GM21717 (cell line): ENCODE results near the gene SAE1.
"Not testable (repeated sequence)": the region's sequence is repeated elsewhere in the genome, so short reads cannot be mapped to it uniquely, and the experiment has no call there.

ENCODE experiments used
- ATAC-seq: cut with Tn5 transposase; IDR thresholded peaks from one replicate; pipeline ENCODE4 v1.9.1; 2021; ENCODE audit warnings: mild to moderate bottlenecking, moderate library complexity; ENCODE audit not compliant: unreplicated experiment

Gene SAE1

DNA sequence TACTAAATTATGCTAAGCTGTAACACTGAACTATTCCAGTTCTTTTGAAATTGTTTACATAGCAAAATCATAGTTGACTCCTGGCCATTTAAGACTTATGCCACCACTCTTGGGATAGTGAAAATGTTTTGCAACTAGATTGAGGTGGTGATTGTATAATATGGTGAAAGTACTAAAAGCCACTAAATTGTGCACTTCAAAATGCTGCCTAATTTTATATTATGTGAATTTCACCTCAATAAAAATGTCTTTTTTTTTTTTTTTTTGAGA lies 5.0 kb upstream of the SAE1 start:
- ATAC-seq, result no peak

DNA sequence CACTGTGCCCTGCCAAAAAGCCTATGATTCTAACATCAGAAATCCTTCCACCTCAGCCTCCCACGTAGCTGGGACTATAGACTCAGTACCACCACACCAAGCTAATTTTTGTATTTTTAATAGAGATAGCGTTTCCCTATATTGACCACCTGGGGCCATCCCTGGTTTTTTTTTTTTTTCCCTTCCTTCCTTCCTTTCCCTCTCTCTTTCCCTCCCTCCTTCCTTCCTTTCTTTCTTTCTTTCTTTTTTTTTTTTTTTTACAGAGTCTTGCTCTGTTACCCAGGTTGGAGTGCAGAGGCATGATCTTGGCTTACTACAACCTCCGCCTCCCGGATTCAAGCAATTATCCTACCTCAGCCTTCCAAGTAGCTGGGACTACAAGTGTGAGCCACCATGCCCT lies 1.1 kb upstream of the SAE1 start:
- no peak for ATAC-seq

DNA sequence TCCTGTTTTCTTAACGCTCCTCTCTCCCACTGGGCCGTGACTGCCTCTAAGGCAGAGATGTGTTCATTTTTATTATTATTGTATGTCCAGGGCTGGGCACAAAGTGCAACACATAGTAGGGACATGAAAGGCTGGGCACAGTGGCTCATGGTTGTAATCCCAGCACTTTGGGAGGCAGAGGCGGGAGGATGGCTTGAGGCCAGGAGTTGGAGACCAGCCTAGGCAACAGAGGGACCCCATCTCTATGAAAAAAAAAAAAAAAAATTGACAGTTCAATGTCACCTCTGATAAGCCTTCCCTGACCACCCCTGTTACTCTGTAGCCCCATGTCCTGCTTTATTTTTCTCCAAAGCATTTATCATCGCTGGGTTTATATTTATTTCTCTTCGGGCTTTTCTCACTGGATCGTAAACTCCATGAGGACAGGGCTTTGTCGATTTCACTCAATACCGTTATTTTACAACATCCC lies 481 bp upstream of the SAE1 start:
- ATAC-seq, result no peak

DNA sequence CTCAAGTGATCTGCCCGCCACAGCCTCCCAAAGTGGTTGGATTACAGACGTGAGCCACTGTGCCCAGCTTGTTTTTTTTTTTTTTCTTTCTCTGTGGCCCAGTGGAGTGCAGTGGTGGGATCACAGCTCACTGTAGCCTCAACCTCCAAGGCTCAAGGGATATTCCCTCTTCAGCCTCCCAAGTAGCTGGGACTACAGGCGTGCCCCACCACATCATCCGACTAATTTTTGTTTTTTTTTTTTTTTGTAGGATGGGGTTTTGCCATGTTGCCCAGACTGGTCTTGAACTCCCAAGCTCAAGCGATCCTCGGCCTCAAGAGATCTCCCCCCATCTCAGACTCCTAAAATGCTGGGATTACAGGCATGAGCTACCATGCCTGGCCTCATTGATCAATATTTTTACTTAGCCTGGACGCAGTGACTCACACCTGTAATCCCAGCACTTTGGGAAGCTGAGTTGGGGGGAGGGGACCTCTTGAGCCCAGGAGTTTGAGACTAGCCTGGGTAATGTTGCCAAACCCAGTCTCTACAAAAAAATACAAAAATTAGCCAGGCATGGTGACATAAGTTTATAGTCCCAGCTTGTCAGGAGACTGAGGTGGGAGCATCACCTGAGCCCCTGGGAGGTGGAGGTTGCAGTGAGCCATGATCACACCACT lies 1.7 kb downstream of the SAE1 start:
- no peak for ATAC-seq

DNA sequence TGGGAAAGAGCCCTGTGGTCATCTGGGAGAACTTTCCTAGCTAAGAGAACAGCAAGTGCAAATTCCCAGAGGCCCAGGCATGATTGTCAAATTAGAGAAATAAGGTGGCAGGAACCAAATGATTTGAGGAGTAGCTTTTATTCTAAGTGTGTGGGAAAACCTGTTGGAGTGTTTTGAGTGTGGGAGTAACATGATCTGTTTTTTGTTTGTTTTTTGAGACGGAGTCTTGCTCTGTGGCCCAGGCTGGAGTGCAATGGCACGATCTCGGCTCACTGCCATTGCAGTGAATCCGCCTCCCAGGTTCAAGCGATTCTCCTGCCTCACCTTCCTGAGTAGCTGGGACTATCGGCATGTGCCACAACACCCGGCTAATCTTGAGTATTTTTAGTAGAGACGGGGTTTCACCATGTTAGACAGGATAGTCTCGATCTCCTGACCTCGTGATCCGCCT lies 2.4 kb downstream of the SAE1 start:
- no peak for ATAC-seq

DNA sequence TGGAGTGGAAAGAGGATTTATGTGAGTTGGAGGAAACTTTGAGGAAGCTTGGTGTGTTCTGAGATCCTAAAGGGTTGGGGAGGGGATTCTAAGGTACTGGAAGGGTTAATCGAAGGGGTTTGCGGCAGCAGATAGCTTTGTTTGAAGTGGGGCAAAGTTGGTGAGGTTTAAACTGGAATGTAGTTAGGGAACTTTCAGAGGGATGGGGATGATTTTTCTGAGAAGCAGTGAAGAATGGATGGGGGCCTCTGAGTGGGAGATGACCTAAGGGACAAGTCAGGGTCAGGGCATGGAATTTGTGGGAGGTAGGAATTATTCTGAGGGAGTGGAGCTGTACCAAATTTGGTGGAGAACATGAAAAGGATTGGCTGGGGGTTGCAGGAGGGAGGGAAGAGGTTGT lies 3.9 kb downstream of the SAE1 start:
- ATAC-seq, result no peak

DNA sequence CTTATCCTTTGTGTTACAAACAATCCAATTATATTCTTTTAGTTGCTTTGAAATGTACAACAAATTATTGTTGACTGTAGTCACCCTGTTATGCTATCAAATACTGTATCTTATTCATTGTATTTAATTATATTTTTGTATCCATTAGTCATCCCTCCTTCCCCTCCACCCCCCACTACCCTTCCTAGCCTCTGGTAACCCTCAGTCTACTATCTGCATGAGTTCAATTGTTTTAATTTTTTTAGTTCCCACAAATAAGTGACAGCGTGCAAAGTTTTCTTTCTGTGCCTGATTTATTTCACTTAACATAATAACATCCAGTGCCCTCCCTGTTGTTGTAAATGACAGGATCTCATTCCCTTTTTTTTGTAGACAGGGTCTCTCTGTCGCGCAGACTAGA lies 4.5 kb downstream of the SAE1 start:
- no peak for ATAC-seq

DNA sequence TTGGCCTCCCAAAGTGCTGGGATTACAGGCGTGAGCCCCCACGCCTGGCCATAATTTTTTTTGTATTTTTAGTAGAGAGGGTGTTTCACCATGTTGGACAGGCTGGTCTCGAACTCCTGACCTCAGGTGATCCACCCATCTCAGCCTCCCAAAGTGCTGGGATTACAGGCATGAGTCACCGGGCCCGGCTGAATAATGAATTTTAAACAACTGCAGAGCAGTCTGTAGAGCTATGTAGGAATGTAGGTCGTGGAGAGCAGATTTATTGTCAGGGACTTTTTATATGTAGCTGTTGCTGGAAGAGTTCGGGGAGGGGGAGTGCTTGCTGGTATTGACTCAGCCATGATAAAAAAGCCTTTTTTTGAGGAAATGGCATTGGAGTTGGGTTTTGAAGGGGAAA lies 10.6 kb downstream of the SAE1 start:
- not testable (repeated sequence) for ATAC-seq

DNA sequence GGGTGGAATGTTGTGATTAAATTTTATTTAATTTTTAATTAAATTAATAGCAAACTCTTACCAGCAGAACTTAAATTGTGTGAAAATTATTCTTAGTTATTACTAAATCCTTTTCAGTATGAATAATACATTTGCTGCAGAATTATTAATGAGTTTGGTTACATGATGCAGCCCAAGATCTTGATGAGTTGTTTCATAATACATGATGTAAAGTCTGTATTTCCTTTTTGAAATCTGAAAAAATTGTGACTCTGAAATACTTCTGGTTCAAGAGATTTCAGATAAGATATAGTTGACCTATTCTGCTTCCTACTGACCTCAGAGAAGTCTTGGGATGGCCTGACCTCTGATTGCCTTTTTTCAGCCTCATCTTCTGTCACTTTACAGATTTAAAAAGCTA lies 11.1 kb downstream of the SAE1 start:
- ATAC-seq, result no peak

DNA sequence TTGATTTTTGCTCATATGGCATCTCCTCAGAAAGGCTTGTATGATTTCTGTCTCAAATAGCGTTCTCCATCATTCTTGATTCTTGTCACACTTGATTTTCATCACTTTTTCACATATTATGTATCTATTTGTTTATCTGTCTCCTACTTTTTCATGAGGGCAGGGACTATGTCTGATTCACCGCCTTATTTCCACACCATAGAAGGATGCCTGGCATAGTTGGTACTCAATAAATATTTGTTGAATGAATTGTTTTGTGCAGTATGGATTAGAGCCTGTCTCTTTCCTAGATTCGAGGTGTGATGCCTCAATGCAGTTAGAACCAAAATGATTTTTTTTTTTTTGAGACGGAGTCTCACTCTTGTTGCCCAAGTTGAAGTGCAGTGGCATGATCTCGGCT lies 12.1 kb downstream of the SAE1 start:
- ATAC-seq, result no peak

DNA sequence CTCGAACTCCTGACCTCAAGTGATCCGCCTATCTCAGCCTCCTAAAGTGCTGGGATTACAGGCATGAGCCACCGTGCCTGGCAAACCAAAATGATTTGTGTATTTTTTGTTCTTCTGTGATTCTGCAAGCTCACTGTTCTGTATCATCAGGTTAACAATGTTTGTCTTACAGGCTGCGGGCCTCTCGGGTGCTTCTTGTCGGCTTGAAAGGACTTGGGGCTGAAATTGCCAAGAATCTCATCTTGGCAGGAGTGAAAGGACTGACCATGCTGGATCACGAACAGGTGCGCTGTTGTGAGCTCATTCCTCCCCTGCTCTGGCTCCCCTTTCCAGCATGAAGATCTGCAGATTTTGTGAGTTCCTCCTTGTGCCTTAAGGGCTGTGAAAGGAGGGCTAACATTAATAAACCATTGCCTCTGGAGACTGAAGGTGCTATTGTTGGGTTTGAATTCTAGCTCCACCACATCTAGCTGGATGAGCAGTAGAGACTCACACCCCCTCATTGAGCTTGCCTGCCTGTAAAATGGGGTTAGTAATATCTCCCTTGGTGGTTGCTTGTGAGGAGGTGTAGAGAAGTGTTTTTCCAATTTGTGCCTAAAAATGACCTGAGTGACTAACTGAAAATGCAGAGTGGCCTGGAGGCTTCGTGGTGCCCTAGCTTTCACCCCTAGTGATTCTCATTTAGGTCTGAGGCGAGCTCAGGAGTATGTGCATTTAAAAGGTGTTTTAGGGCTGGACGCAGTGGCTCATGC lies 12.9 kb downstream of the SAE1 start:
- ATAC-seq, result no peak

DNA sequence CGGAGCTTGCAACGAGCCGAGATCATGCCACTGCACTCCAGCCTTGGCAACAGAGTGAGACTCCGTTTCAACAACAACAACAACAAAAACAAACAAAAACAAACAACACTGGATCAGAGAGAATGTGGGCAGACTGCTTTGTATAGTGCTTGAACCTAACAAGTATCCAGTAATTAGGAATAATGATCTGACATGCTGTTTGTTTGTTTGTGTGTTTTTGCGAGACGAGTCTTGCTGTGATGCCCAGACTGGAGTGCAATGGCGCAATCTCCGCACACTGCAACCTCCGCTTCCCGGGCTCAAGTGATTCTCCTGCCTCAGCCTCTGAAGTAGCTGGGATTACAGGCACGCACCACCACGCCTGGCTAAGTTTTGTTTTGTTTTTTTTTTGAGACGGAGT lies 14.0 kb downstream of the SAE1 start:
- no peak for ATAC-seq

DNA sequence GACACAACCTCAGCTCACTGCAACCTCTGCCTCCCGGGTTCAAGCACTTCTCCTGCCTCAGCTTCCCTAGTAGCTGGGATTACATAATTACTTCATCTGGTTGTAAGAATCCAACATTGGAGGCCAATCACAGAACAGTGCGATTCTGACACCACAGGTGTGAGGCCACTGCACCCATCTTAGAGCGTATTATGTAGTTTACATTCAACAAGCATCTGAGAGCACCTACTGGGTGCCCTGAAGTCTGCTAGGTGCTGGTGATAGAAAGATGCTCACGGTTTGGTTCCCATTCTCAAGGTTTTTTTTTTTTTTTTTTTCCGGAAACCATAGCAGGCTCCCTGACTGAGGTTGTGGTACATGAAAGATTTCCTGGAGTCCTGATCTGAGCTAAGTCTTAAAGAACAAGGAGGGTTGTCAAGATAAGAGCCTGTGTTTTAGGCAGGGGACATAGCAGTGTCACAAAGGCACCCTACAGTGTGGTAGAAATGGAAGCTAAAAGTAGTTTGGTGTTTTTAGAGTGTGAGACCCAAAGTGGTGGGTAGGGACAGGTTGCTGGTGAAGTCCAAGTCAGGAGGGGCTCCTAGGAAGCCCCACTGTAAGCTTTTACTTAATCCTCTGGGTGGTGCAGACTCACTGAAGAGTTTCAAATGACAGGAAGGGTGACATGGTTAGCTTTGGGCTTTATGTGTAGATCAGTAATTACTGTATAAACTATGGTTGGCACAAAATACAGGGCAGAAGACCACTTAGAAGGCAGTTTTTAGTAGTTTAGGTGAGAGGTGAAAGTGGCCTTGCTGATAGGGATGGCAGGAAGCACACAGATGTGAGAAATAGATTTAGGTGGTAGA lies 15.2 kb downstream of the SAE1 start:
- no peak for ATAC-seq

DNA sequence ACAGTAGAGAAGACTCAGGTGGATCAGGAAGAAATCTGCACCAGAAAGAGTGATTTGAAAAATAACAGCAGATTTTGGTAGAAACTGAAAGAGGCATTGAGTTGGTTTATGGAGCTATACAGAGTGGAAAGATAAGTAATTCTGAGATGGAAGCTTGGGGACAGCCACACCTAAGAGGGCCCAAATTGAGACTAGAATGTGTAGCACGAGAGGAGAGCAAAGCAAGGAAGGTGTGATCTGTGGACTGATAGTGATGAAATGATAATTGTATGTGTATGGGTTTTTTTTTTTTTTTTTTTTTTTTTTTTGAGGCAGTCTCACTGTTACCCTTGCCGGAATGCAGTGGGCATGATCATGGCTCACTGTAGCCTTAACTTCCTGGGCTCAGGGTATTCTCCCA lies 16.3 kb downstream of the SAE1 start:
- ATAC-seq, result no peak

DNA sequence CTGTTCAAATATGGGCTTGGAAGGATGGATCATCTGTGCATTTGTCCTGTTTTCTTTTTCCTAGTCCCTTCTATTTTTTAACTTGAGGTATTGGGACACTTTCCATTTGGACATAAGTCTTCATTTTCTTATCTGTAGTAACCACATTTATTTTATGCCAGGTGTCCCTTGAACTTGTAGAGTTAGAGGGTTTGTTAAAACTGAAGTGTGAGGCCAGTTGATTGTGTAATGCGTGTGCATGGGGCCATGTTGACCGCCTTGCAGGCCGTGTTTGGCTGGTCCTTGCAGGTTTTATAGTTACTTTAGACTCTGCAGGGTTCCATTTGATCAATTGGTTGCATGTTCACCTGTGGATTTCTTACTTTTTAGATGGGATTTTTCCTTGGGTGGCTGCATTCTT lies 21.0 kb downstream of the SAE1 start:
- no peak for ATAC-seq

DNA sequence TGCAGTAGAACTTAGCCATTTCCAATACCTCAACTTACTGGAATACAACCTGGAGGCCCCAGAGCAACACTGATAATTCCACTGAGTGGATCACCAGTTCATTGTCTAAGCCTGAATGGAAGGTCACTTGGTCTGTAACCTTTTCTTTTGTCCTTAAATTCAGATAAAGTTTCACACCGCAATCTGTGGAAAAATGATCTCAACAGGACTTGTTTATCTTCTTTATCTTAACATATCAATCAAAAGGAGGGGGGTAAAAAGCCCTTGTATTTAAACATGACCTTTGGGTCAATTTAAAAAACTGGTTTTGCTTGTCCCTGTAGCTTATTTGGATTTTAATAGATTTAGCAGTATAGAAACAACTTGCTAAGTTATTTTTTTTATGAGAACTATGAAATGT lies 21.6 kb downstream of the SAE1 start:
- ATAC-seq, result no peak

DNA sequence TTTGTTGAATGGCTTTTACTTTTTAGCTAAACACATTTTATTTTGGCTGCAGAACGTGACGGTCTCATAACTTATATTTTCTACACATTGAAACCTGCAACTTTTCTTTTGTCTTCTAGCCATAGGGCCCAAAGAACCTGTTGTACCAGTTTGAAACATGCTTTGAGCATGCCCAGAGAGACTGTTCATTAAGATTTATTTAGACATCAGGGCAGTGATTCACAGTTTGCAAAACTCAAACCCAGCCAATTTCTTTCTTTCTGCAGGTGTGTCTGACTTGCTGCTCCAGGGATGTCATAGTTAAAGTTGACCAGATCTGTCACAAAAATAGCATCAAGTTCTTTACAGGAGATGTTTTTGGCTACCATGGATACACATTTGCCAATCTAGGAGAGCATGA lies 22.0 kb downstream of the SAE1 start:
- no peak for ATAC-seq

DNA sequence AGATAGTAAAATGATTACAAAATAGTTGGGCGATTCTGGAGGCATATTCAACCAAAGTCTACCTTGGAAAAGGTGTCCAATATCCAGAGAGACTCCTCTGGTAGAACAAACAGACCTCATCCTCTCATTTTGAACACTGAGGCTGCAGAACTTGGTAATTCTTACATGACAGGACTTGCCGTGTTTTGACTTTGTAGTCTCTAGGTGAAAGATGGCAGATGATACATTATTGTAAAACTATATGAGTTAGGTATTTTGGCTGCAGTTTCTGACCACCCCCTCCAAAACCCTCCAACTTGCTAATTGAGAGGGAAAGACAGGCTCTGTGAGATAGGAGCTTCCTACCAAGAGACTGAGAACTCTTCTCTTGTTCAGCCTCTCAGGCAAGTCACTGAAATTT lies 22.6 kb downstream of the SAE1 start:
- ATAC-seq, result no peak

DNA sequence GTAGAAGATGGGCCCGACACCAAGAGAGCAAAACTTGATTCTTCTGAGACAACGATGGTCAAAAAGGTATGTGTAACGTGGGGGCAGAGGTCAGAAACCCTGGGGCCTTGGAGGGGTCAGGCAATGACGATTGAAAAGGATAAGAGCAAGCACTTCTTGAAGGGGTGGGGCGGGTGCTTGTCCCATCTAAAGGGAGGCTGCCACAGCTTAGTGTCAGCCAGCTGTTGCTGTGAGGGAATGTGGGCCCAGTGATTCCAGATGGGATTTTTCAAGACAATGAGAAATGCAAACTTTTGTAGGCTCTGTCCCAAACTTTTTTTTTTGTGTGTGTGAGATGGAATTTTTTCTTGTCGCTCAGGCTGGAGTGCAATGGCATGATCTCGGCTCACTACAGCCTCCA lies 24.5 kb downstream of the SAE1 start:
- no peak for ATAC-seq

DNA sequence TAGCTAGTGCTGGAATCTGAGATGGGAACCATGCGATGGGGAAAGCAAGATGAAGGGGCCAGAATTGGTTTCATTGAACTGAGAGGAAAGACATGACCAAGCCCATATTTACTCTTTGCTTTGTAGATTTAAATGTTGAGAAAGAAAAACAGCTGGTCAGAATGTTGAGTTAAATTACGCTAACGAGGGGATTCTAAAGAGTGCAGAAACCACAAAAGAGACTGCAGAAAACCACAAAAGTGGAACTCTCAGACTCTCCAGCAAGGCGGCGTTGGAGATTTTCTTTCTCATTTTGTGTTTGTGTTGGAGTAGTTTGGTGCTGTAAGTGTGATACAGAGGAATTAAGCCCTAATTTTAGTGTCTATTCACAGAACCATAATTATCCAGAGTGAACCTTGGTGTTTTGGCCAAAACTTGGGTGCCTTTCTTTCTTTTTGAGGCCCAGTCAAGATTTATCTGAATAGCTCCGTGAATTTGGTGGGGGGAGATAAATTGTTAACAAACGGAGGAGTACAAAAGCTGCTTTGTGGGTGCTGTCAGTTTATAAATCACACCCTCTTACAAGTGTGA lies 26.3 kb downstream of the SAE1 start:
- no peak for ATAC-seq

DNA sequence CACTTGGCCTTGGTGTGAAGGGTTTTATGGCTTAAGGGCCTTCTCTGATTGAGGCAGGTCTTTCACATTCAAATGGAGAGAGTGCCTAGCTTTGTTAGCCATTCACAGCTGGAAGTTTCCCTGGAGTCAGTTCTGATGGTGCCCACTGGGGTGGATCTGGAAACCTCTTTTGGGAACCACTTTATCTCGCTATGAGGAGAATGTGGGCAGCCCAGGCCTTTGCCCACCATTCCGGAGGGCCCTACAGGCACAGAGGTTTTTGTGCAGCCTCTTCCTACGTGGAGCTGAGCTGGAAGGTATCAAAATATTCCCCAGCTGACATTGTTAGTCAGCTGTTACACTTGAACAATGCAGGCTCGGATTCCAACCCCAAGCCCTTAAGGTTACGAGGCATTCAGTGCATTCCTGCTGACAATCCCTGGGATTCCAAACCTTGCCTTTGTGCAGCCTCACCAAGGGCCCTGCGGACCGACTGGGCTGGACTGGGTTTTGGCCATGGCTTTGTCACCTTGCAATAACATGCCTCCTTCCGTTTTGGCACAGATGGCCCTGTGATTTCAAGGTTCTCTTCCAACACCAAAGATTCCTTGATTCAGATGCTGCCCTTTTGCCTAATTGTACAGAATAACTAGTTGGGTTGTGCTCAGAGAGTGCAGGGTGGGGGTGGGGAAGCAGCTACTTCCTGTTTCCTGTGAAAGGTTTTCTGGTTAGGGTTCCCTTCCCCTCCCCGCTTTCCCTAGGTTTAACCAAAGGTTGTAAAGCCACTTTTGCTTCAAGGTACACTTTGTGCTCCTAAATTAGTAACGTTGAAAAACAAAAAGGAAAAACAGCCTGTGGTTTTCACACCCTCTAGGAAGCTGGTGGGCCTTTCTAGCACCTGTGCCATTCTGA lies 27.0 kb downstream of the SAE1 start:
- no peak for ATAC-seq
